OCI-LY7 (cell line): Measurements from ENCODE around the gene APEH.

Source experiments
- CTCF ChIP-seq: fragments of 200-600 bp; sonication (generic); conservative IDR thresholded peaks from 2 replicates; pipeline ENCODE4 v1.5.1; 2014; ENCODE audit warnings: mild to moderate bottlenecking, antibody characterized with exemption, low read length, moderate library complexity, mixed read lengths
- EZH2phosphoT487 ChIP-seq: fragments of 200-600 bp; sonication (generic); IDR thresholded peaks from 2 replicates; pipeline ENCODE4 v1.6.1; 2018; ENCODE audit warnings: low read depth, borderline replicate concordance, mild to moderate bottlenecking, mixed run types, antibody characterized with exemption, low read length, moderate library complexity, mixed read lengths

DNA sequence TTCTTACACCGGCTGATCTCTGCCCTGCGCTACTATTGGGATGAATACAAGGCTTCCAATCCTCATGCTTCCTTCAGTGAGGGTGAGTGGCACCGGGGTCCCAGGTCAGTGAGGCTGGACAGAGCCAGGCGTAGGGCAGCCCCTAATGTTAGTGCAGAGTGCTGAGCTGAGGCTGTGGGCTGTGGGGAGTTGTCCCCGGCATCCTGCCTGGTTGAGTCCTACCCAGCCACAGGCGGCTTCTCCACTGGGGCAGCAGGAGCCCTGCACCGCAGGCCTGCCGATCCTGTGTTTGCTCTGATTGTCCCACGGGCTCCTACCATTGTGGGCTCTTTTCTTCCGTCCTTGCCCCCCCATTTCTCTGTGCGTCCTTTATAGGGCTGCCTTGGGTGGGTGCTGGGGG is 28.5 kb downstream of the APEH start:
- no peak for TF ChIP-seq CTCF
- TF ChIP-seq EZH2phosphoT487, result no peak
